Skin epidermis (tissue), 12 donors: ENCODE results near the gene CCDC102A.

ENCODE experiments used
- H3K27ac ChIP-seq, 21 experiments: fragments of 200-600 bp; sonication (generic) in 11 of 21; one replicate each; pipeline ENCODE4 v1.5.0; 2020; ENCODE audit warnings: mild to moderate bottlenecking in 3 of 21, inconsistent platforms in 2 of 21, moderate library complexity in 2 of 21
- H3K4me3 ChIP-seq, 7 experiments: fragments of 200-600 bp; sonication (generic) in 2 of 7; one replicate each; pipeline ENCODE4 v1.5.0; 2020; ENCODE audit warnings: inconsistent platforms in 2 of 7, mild to moderate bottlenecking in 2 of 7, moderate library complexity in 1 of 7

The CCDC102A gene

GRCh38 chr16:57539072-57539796 lies 2.9 kb upstream of the CCDC102A start:
- Histone ChIP-seq H3K4me3 (no peak overlapping the region), H3K27ac (peak overlapping the region in 1 of 21 experiments; percentile 7)

GRCh38 chr16:57538235-57538721 lies 1.9 kb upstream of the CCDC102A start:
- H3K27ac ChIP-seq, result peak overlapping the region in 6 of 21 experiments; percentile 13 to 98 (median 96)
- no peak overlapping the region for H3K4me3 ChIP-seq

DNA sequence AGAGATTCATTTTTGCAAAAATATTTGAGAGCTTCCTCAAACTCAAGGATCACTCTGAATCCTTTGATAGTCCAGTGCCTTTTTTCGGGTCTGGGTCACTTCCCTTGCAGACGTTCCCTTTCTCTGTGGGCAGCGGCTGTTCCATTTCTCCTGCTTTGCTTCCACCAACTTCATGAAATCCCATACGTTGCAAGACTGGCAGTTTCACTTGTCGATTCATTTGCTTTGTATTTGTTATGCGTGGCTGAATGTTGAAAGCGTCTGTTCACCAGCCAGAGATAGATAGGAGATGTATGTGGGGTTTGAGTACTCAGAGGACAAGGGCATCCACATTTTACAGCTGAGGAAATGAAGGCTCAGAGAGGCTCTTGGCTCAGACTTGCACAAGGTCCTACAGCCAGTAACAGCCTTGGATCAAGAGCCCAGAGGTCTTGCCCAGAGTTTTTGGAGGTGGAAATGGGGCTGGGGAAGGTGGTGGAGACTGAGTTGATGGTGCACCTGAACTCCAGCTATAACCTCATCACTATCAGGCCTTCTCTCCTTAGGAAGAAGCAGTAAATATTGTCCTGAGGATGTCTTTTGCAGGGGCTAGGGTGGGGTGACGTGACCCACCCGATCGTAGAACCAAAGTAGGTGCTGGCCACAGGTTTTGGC lies 1.3 kb upstream of the CCDC102A start:
- H3K4me3 ChIP-seq, result peak overlapping the region in 1 of 7 experiments; percentile 94
- peak overlapping the region in 8 of 21 experiments; percentile 14 to 98 (median 95) for H3K27ac ChIP-seq

DNA sequence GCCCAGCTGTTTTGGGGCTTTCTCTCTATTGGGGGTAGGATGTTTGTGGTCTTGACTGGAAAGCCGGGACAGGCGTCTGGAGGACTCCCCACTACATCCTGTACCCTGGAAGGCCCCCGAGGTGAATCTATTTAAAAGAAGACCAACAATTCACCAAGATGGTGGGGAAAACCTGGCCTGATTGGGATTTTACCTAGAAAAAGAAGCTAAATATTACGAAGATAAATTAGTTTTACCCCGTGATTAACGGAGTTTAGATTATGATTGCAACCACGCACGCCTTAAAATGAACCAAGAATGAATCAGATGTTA lies 779 bp upstream of the CCDC102A start:
- Histone ChIP-seq H3K27ac (peak overlapping the region in 19 of 21 experiments; percentile 82 to 98 (median 90)), H3K4me3 (peak overlapping the region; percentile 57 to 94 (median 76))

- Histone ChIP-seq H3K4me3 (peak overlapping the region; percentile 57 to 94 (median 76)), H3K27ac (peak overlapping the region; percentile 45 to 98 (median 90))
Measured at GRCh38 chr16:57535680-57536305, 578 bp downstream of the CCDC102A start.

DNA sequence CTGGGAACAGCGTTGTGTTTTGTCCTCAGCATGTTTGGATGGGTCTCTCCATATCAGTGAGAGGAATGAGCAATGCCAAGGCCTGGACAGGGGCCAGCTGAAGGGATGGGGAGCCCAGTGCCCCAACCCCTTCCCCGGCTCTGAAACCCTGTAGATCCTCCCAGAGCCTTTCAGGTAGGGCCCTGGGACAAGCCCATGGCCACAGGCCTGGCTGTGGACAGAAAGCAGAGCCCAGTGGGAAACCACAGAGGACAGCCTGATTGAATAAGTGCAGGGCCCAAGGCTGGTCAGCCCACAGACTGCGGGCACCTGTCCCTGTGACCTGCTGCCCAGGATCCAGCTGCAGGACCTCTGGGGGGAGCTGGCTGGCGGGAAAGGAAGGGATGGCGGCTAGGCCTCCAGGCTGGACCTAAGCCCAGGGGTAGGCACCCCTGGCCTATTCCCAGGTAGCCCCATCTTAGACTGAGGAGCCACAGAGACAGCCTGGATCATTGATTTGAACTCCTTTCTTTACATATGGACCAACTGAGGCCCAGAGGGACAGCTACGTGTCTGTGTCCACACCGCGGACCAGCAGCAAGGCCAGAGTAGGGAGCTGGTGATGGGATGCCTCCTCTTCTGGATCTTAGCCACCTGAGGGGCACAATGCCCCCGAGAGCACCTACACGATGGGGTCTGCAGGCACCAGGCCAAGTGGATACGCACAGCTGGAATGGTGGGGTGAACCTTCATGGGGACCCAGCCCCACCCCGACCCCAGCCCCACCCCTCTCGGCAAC lies 1.3 kb downstream of the CCDC102A start:
- peak overlapping the region; percentile 57 to 94 (median 76) for H3K4me3 ChIP-seq
- peak overlapping the region in 19 of 21 experiments; percentile 82 to 98 (median 90) for H3K27ac ChIP-seq

- H3K27ac ChIP-seq, result peak overlapping the region in 8 of 21 experiments; percentile 32 to 98 (median 82)
- no peak overlapping the region for H3K4me3 ChIP-seq
Measured at GRCh38 chr16:57534337-57534880, 2.0 kb downstream of the CCDC102A start.

- H3K27ac ChIP-seq, result peak overlapping the region in 12 of 21 experiments; percentile 9 to 80 (median 46)
- no peak overlapping the region for H3K4me3 ChIP-seq
Measured at GRCh38 chr16:57533431-57534336, 2.7 kb downstream of the CCDC102A start.

- Histone ChIP-seq H3K27ac (peak overlapping the region in 1 of 21 experiments; percentile 46), H3K4me3 (no peak overlapping the region)
Measured at GRCh38 chr16:57532266-57532625, 4.1 kb downstream of the CCDC102A start.

GRCh38 chr16:57531635-57532265 lies 4.6 kb downstream of the CCDC102A start:
- H3K4me3 ChIP-seq, result no peak overlapping the region
- no peak overlapping the region for H3K27ac ChIP-seq

GRCh38 chr16:57531253-57531575 lies 5.2 kb downstream of the CCDC102A start:
- Histone ChIP-seq H3K4me3 (no peak overlapping the region), H3K27ac (peak overlapping the region in 1 of 21 experiments; percentile 34)

GRCh38 chr16:57530522-57531252 lies 5.7 kb downstream of the CCDC102A start:
- peak overlapping the region in 13 of 21 experiments; percentile 24 to 79 (median 68) for H3K27ac ChIP-seq
- no peak overlapping the region for H3K4me3 ChIP-seq

DNA sequence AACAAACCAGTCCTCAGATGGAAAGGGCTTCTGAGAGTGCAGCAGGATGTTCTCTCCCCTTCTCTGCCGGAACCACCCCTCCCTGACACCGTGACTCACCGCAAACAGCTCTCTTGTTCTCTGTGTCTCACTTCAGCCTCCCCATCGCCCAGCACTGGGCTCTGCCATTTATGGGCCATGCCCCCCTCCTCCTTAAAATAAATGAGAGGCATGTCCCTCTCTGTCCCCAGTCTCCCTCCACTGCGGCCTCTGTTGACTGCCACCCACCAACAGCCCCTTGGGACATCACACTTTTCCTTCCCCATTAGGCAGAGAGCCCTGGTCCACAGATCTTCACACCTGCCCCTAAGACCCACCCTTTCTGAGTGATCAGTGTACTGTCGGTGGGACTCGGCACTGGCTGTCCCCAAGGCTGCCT lies 6.3 kb downstream of the CCDC102A start:
- no peak overlapping the region for H3K4me3 ChIP-seq
- peak overlapping the region in 13 of 21 experiments; percentile 24 to 79 (median 68) for H3K27ac ChIP-seq

DNA sequence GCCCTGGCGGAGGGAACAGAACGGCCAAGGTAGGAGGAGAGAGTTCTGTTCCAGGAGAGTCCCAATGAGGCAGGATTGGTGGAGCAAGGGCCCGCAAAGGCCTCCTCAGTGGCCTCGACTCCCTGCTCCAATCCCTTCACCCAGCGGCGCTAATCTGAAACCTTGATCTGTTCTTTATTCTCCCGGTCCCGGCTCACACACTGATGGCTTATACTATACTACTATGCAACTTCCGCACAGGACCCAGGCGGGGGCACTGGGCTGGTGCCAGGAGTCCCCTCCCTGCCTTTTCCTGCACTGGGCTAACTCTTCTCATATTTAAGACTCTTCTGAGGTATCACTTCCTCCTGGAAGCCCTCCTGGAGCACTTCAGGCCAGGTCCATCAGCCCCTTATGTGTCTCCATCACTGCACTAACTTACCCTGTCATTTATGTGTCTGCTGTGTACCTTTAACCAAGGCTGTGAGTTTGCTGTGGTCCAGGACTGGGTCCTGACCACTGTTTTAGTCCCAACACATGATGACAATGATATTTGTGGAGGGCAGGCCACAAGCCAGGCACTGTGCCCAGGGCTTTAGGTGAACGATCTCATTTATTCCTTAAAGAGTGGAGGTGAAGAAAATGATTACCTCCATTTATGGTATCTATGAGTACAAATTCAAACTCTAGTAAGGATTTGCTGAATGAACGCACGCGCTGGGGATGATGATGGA lies 6.8 kb downstream of the CCDC102A start:
- H3K4me3 ChIP-seq, result no peak overlapping the region
- peak overlapping the region in 7 of 21 experiments; percentile 10 to 79 (median 74) for H3K27ac ChIP-seq

DNA sequence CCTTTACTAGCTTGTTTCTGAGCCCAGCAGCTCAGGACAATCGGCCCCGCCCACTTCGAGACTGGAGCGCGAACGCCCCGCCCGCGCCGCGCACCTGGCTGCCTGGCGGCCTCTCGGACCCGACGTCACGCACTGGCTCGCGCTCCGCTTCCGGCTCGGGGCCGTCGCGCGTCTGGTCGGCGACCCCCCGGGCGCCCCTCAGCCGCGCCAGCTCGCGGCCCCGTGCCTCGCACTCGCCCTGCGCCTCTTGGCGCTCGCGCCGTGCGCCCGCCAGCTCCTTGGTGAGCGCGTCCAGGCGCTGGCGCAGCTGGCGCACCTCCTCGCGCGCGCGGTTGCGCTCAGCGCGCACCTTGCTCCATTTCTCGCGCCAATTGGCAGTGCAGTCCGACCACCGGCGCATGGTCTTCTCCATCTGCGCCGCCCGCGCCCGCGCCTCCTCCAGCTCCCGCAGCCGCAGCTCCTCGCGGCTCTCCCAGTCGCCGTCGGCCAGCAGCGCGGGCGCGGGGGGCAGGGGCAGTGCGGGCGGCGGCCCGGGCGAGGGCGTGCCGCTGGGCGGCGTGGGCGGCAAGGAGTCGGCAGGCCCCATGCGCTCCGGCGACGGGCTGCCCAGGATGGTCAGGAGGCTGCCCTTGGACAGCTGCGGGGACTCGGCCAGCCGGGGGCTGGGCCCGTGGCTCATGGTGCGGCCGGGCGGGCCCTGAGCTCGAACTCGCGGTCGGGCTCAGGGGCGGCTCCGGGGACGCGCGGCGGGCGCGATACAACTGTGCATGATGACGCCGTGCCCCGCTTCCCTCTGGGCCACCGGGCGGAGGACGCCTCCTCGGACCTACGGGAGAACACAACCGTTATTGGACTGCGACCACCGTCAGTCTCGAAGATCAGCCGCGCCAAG lies 7.6 kb downstream of the CCDC102A start:
- no peak overlapping the region for H3K27ac ChIP-seq

More for the DNA sequence above, 7.6 kb downstream of the CCDC102A start:
- peak overlapping the region in 2 of 7 experiments; percentile 6 to 19 for H3K4me3 ChIP-seq
